Stimulated activated CD8-positive, alpha-beta memory T cell treated with anti-CD3 and anti-CD28 coated beads, Interleukin-15, amount 100 ng/mL, for 24 hours (primary cell): ENCODE data around the gene NUDT10.
"Not testable (repeated sequence)": the region's sequence is repeated elsewhere in the genome, so short reads cannot be mapped to it uniquely, and the experiment has no call there.

Experiments used
- DNase-seq: peaks from one replicate; pipeline ENCODE4 v3.0.0-alpha.2; 2020; ENCODE audit warnings: low read depth

The NUDT10 gene

GRCh38 chrX:51332188-51332942, at the start of gene NUDT10:
TSS of gene NUDT10 (plus strand) at chrX:51332822. CDS start at chrX:51332966, 144 bp downstream.
- DNase-seq = no peak

GRCh38 chrX:51292421-51292820, 40.2 kb upstream of the NUDT10 start:
- DNase-seq = no peak

DNA sequence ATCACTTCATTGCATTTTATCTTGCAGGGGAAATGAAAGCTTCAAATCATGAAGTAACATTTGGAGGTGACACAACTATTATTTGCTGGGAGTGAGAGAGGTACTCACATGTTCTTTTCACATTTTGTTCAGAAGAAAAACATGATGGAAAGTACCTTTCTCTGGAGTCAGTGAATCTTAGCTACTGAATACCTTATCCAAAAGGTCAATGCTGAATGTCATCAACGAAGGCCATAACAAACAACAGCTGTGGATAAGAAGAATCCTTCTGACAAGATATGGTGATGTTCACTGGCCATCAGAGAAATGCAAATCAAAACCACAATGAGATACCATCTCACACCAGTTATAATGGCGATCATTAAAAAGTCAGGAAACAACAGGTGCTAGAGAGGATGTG, 36.5 kb upstream of the NUDT10 start:
- no peak for DNase-seq

GRCh38 chrX:51316271-51316670, 16.4 kb upstream of the NUDT10 start:
- no peak for DNase-seq

GRCh38 chrX:51332943-51333785, 542 bp downstream of the NUDT10 start:
- not testable (repeated sequence) for DNase-seq

DNA sequence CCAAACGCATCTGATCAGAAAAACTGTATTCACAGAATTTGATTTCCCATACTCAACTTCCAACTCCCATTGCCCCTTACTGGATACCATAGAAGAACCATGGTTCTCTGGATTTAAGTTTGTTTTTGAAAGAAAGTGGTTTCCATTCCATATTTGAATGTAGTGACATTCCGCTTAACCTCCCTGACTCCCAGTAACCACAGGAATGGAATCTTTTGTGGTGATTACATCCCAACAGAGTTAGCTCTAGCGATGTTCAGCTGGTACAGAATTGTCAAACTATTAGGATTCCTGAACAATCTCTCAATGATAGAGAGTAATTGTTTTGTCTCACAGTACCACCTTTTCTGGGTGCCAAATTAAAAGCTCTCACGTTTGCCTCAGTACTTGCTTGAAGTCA, 1.7 kb downstream of the NUDT10 start:
- no peak for DNase-seq

DNA sequence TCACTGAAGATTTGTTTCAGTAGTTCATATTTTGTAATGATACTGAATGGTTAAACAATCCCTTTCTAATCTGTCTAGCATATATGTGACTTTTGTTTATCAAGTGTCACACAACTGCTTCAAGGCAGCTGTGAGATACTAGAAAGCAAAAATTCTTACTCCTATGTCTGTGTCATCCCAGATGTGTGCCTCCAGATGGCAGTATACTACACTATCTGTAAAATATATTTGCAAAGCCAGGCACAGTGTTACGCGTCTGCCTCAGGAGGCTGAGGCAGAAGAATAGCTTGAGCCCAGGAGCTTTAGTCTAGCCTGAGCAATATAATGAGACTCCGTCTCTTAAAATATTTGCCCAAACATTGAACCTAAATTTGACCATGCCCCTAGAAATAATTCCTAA, 4.0 kb downstream of the NUDT10 start:
- no peak for DNase-seq

GRCh38 chrX:51361251-51361650, 28.6 kb downstream of the NUDT10 start:
- no peak for DNase-seq

DNA sequence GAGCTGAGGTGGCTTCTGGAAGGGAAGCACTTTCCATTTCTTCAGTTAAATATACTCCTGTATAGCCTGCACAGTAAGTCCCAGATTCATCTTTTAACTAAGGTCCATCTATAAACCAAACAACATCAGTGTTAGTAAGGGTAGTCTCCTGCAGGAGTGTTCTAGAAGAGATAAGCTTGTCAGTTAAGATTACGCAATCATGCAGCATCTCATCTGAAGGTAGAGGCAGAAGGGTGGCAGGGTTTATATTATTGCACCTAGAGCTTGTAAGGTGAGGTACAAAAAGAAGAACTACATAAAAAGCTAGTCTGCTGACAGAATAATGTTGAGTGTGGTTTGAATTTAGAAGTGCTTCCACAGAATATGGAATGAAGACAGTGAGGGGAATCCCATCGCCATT, 44.0 kb downstream of the NUDT10 start:
- no peak for DNase-seq
